HCT116 (cell line): Measurements from ENCODE around the gene HERC6.

Source experiments
- CTCF ChIP-seq, 3 experiments: fragments of 200-600 bp in 1 of 3; sonication (generic) in 1 of 3; IDR thresholded peaks in 2 of 3; conservative IDR thresholded peaks in 1 of 3; 2 replicates each; pipeline ENCODE4 v1.5.1; 2012 to 2017; ENCODE audit warnings: low read depth in 2 of 3, low read length in 2 of 3, antibody characterized with exemption in 1 of 3, borderline replicate concordance in 1 of 3, control low read depth in 1 of 3, mild to moderate bottlenecking in 1 of 3, mixed read lengths in 1 of 3, mixed run types in 1 of 3, moderate library complexity in 1 of 3; ENCODE audit not compliant: insufficient read depth in 1 of 3
- POLR2A ChIP-seq: IDR thresholded peaks from 2 replicates; pipeline ENCODE4 v1.7.0; 2011; ENCODE audit warnings: borderline replicate concordance; ENCODE audit not compliant: insufficient read depth, insufficient read length; ENCODE audit errors: extremely low read depth
- RAD21 ChIP-seq: IDR thresholded peaks from 2 replicates; pipeline ENCODE4 v1.6.1; 2012; ENCODE audit warnings: low read depth, mild to moderate bottlenecking
- SIN3A ChIP-seq: IDR thresholded peaks from 2 replicates; pipeline ENCODE4 v1.6.1; 2012; ENCODE audit warnings: low read depth

- no peak for TF ChIP-seq SIN3A
- no peak for TF ChIP-seq CTCF (IDR thresholded peaks at IDR 0.05 in 2 of 3, conservative IDR thresholded peaks at IDR 0.05 in 1 of 3; ENCODE audit: borderline replicate concordance in 1 of 3, insufficient read depth in 1 of 3, low read depth in 2 of 3, low read length in 2 of 3)
- TF ChIP-seq RAD21, result no peak
- no peak for TF ChIP-seq POLR2A
Measured at GRCh38 chr4:88356771-88357170, 21.9 kb upstream of the HERC6 start.
